Endothelial cell of umbilical vein (primary cell): ENCODE measurements around the gene RPRD1A. TPM values are rescaled to one million over a fixed set of nuclear protein-coding genes. Genes with fewer than 3 reads are reported as not detected.

Experiments used
- BruUV-seq: library from RNA; stranded (reverse); fragments of 400-500 nt; replicated peaks from 2 replicates; lab custom pipeline; 2021; lab: Mats Ljungman, UMichigan
- CTCF ChIA-PET: fragments of 300-600, 350-600 bp; sonication (Branson Sonifier 250); formaldehyde crosslinking; loops from one replicate; lab custom pipeline; 2021; ENCODE audit warnings: antibody characterized with exemption, inconsistent platforms; lab: Charles Lee
- POLR2A ChIA-PET: fragments of 300-600, 350-600 bp; sonication (Branson Sonifier 250); formaldehyde crosslinking; loops from one replicate; lab custom pipeline; 2021; ENCODE audit warnings: antibody characterized with exemption, inconsistent platforms; lab: Charles Lee
- DNase-seq: peaks from one replicate; pipeline ENCODE4 v3.0.0-alpha.2; 2011; ENCODE audit warnings: low read depth, low spot score
- FAIRE-seq: peaks from 2 replicates; lab custom pipeline; 2011; peaks lifted over from hg19 to GRCh38; lab: Jason Lieb, UNC
- H2AFZ ChIP-seq: 2 replicates; pipeline ENCODE4 v1.6.0; 2012; ENCODE audit warnings: low read depth, low read length, control low read depth, inconsistent platforms
- H3K27ac ChIP-seq: 2 replicates; pipeline ENCODE4 v1.5.1; 2011; ENCODE audit warnings: low read depth, mild to moderate bottlenecking, control low read depth, low read length, moderate library complexity; ENCODE audit not compliant: insufficient read depth
- H3K27me3 ChIP-seq, 2 experiments: 2 replicates each; pipeline versions ENCODE4 v1.6.0 to v1.6.1; 2011; ENCODE audit warnings: low read length in 2 of 2, mixed read lengths in 1 of 2; ENCODE audit not compliant: control insufficient read depth in 2 of 2, insufficient read depth in 2 of 2
- H3K36me3 ChIP-seq, 2 experiments: 2 replicates in 1 of 2; 3 replicates in 1 of 2; pipeline ENCODE4 v1.5.1; 2011; ENCODE audit warnings: low read length in 2 of 2, mild to moderate bottlenecking in 1 of 2, moderate library complexity in 1 of 2; ENCODE audit not compliant: control insufficient read depth in 2 of 2, insufficient read depth in 2 of 2; ENCODE audit errors: extremely low read depth in 1 of 2
- H3K4me1 ChIP-seq: 3 replicates; pipeline ENCODE4 v1.5.1; 2011; ENCODE audit warnings: mild to moderate bottlenecking, low read length; ENCODE audit not compliant: control insufficient read depth, insufficient read depth; ENCODE audit errors: extremely low read depth
- H3K4me2 ChIP-seq: 2 replicates; pipeline ENCODE4 v1.6.1; 2011; ENCODE audit warnings: low read length, control low read depth, mixed read lengths; ENCODE audit not compliant: insufficient read depth
- H3K4me3 ChIP-seq, 3 experiments: fragments of 200-600 bp in 1 of 3; sonication (generic), shearing (Covaris generic) in 1 of 3; replicated peaks in 1 of 3; 2 replicates each; pipeline ENCODE4 v1.5.1; 2011 to 2016; ENCODE audit warnings: control low read depth in 3 of 3, low read length in 3 of 3, mild to moderate bottlenecking in 2 of 3, inconsistent platforms in 1 of 3, low read depth in 1 of 3, moderate library complexity in 1 of 3; ENCODE audit not compliant: insufficient read depth in 1 of 3
- H3K79me2 ChIP-seq: 2 replicates; pipeline ENCODE4 v1.6.0; 2012; ENCODE audit warnings: low read length, inconsistent platforms; ENCODE audit not compliant: control insufficient read depth, insufficient read depth
- H3K9ac ChIP-seq: replicated peaks from 2 replicates; pipeline ENCODE3; 2011; ENCODE audit warnings: low read length, control low read depth; ENCODE audit not compliant: insufficient read depth; ENCODE audit errors: extremely low read depth
- H3K9me1 ChIP-seq: replicated peaks from 3 replicates; pipeline ENCODE4 v1.6.0; 2011; ENCODE audit warnings: mild to moderate bottlenecking, low read length; ENCODE audit not compliant: control insufficient read depth, insufficient read depth; ENCODE audit errors: extremely low read depth
- H3K9me3 ChIP-seq: replicated peaks from 2 replicates; pipeline ENCODE4 v1.5.1; 2012; ENCODE audit warnings: low read length, inconsistent platforms; ENCODE audit not compliant: control insufficient read depth, insufficient read depth
- H4K20me1 ChIP-seq: replicated peaks from 2 replicates; pipeline ENCODE3; 2011; ENCODE audit warnings: mild to moderate bottlenecking, low read length; ENCODE audit not compliant: control insufficient read depth, insufficient read depth; ENCODE audit errors: extremely low read depth
- CTCF ChIP-seq, 2 donors: IDR thresholded peaks; 1 replicate in 1 of 2; 2 replicates in 1 of 2; pipeline ENCODE4 v1.5.1; 2011; ENCODE audit warnings: low read length in 2 of 2, mild to moderate bottlenecking in 2 of 2, moderate library complexity in 2 of 2, control low read depth in 1 of 2, inconsistent platforms in 1 of 2, low read depth in 1 of 2; ENCODE audit not compliant: insufficient read depth in 1 of 2; ENCODE audit errors: extremely low read depth in 1 of 2
- EZH2 ChIP-seq: IDR thresholded peaks from 2 replicates; pipeline ENCODE4 v1.6.1; 2012; ENCODE audit warnings: borderline replicate concordance, low read depth, mild to moderate bottlenecking, moderate library complexity, low read length, inconsistent platforms; ENCODE audit not compliant: severe bottlenecking
- FOS ChIP-seq: IDR thresholded peaks from 2 replicates; pipeline ENCODE4 v1.6.1; 2011; ENCODE audit warnings: mild to moderate bottlenecking, low read length, moderate library complexity, borderline replicate concordance; ENCODE audit not compliant: insufficient read depth
- GATA2 ChIP-seq: IDR thresholded peaks from 2 replicates; pipeline ENCODE4 v1.7.0; 2011; ENCODE audit warnings: low read depth, mild to moderate bottlenecking, moderate library complexity, mixed read lengths, low read length; ENCODE audit not compliant: insufficient read length, insufficient read depth
- JUN ChIP-seq: IDR thresholded peaks from 2 replicates; pipeline ENCODE4 v1.6.1; 2011; ENCODE audit warnings: borderline replicate concordance, low read depth; ENCODE audit not compliant: insufficient read length, insufficient read depth
- MYC ChIP-seq: IDR thresholded peaks from one replicate; pipeline ENCODE4 v1.6.1; 2011; ENCODE audit warnings: mild to moderate bottlenecking, low read depth, low read length
- POLR2A ChIP-seq: IDR thresholded peaks from 2 replicates; pipeline ENCODE4 v1.6.1; 2012; ENCODE audit warnings: low read depth, mild to moderate bottlenecking, control low read depth, low read length
- POLR2AphosphoS5 ChIP-seq: IDR thresholded peaks from 2 replicates; pipeline ENCODE4 v1.6.1; 2012; ENCODE audit warnings: low read depth, mild to moderate bottlenecking, control low read depth, low read length, moderate library complexity; ENCODE audit not compliant: insufficient read depth
- dilution Hi-C: fragments of 300-500 bp; cut with MboI; formaldehyde crosslinking; loops from one replicate; pipeline ENCODE4 v1.15.0; 2019; ENCODE audit warnings: low sequenced_read_pairs; ENCODE audit not compliant: extremely low pct_ligation_motif_present
- intact Hi-C: fragments of 100-400 bp; cut with micrococcal nuclease; formaldehyde crosslinking; loops from one replicate; pipeline ENCODE4 v1.10.0; 2022
- polyA plus RNA-seq, 4 experiments: library from polyadenylated mRNA; depleted of rRNA in 3 of 4; stranded (reverse) in 3 of 4; unstranded in 1 of 4; fragments of >200 nt; gene quantifications; 2 replicates each; pipeline versions ENCODE4 v1.2.1 to v1.2.3, GENCODE V29; 2011 to 2012; ENCODE audit warnings: missing spikeins in 1 of 4
- total RNA-seq: library from RNA; stranded (reverse); gene quantifications from 2 replicates; pipeline ENCODE4 v1.2.3, GENCODE V29; 2021
- TF ChIP-seq, protein P1 (sequence below): IDR thresholded peaks from 2 replicates; pipeline ENCODE4 v1.6.1; 2011; ENCODE audit not compliant: insufficient read depth, insufficient read length

RPRD1A gene
- total and polyA plus RNA-seq, 2 donors (not counting 3 experiments of a cell fraction or from before 2014, with no cell fraction given): 13.5 to 50.7 TPM

DNA sequence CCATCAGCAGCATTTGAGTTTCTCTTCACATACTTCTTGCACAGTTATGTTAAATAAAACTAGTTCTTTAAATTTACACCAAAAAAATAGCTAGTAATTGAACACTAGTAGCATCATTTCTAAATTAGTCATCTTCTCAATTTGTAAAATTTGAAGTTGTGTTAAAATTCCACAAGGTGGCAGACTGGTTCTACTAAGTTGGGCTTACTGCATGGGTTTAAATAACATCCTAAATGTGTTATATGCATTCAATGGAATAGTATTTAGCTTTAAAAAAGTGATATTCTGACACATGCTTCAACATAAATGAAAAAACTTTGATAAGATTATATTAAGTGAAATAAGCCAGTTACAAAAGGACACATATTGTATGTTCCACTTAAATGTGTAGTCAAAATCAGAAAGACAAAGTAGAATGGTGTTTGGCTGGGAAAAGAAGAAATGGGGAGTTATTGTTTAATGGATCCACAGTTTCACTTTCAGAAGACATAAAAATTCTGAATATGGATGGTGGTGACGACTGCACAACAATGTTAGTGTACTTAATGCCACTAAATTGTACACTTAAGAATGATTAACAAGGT is 28.7 kb upstream of the RPRD1A start:
- H3K9ac ChIP-seq: no peak overlapping the region
- no TSS peak for BruUV-seq
- H3K9me1 ChIP-seq: no peaks in the 10 kb centered on the region
- H4K20me1 ChIP-seq: no peaks in the 10 kb centered on the region
- no peak overlapping the region for H3K4me3 ChIP-seq
- ChIA-PET POLR2A (no interaction called here), CTCF (interaction anchor here (0.5 to 7.1 kb wide), 56 partner anchors 9 to 714 kb away, joined by 3 to 386 read pairs (median 4); partner anchors contain the start of genes ELP2, FHOD3, MOCOS and RPRD1A)
- H2AFZ ChIP-seq: no peak overlapping the region
- peaks cover 17 to 18% of the 10 kb centered on the region in 2 experiments for H3K27me3 ChIP-seq
- H3K79me2 ChIP-seq: no peaks in the 10 kb centered on the region
- H3K4me2 ChIP-seq: no peak overlapping the region
- DNase-seq (peak; percentile 55), FAIRE-seq (peak; percentile 66)
- no peaks in the 10 kb centered on the region for H3K4me1 ChIP-seq
- no peak overlapping the region for H3K27ac ChIP-seq
- H3K9me3 ChIP-seq: no peaks in the 10 kb centered on the region
- H3K36me3 ChIP-seq: no peaks in the 10 kb centered on the region
- TF ChIP-seq FOS: peak; percentile 16
- peak; percentile 19 to 29 for TF ChIP-seq CTCF (IDR thresholded peaks at IDR 0.05; ENCODE audit: extremely low read depth in 1 of 2, insufficient read depth in 1 of 2, low read depth in 1 of 2, low read length in 2 of 2)
- no peak for TF ChIP-seq GATA2
- dilution Hi-C loops: no loop called here
- intact Hi-C loops: loop anchor here (1.0 to 10.0 kb wide), 9 partner anchors 33 to 711 kb away; partner anchors contain the start of genes ELP2 and SLC39A6

- H3K4me2 ChIP-seq: no peak overlapping the region
- H3K9me3 ChIP-seq: no peaks in the 10 kb centered on the region
- H3K27me3 ChIP-seq: peaks cover 14 to 18% of the 10 kb centered on the region in 2 experiments
- no peaks in the 10 kb centered on the region for H4K20me1 ChIP-seq
- DNase-seq: no peak
- no peak overlapping the region for H3K9ac ChIP-seq
- intact Hi-C loops: loop anchor here (10.0 kb wide), 1 partner anchor 710 kb away; no protein-coding TSS in a partner anchor
- no peak overlapping the region for H2AFZ ChIP-seq
- H3K27ac ChIP-seq: no peak overlapping the region
- POLR2A ChIA-PET: no interaction called here
- TF ChIP-seq MYC: no peak
- no peak for TF ChIP-seq EZH2
- no peak for TF ChIP-seq CTCF (IDR thresholded peaks at IDR 0.05; ENCODE audit: extremely low read depth in 1 of 2, insufficient read depth in 1 of 2, low read depth in 1 of 2, low read length in 2 of 2)
- no peak for TF ChIP-seq FOS
- TF ChIP-seq, protein P1, sequence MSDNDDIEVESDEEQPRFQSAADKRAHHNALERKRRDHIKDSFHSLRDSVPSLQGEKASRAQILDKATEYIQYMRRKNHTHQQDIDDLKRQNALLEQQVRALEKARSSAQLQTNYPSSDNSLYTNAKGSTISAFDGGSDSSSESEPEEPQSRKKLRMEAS: no peak
- TF ChIP-seq POLR2AphosphoS5: no peak
- TF ChIP-seq GATA2: no peak
- no peak for TF ChIP-seq POLR2A
- no peak for TF ChIP-seq JUN
- dilution Hi-C loops: no loop called here
- no peak overlapping the region for H3K4me3 ChIP-seq
- BruUV-seq: no TSS peak
- H3K36me3 ChIP-seq: no peaks in the 10 kb centered on the region
- CTCF ChIA-PET: interaction anchor here (0.8 to 7.1 kb wide), 7 partner anchors 9 to 478 kb away, joined by 3 to 386 read pairs (median 27); no protein-coding TSS in a partner anchor
- H3K9me1 ChIP-seq: no peaks in the 10 kb centered on the region
- no peaks in the 10 kb centered on the region for H3K79me2 ChIP-seq
- no peak for FAIRE-seq
- H3K4me1 ChIP-seq: no peaks in the 10 kb centered on the region
These were observed 27.1 kb upstream of the RPRD1A start for GRCh38 chr18:36094431-36094830.
